Lower leg skin (tissue), 4 donors: ENCODE data around the gene UBE2M. TPM values are rescaled to one million over a fixed set of nuclear protein-coding genes. Genes with fewer than 3 reads are reported as not detected.

Experiments
- DNase-seq, 2 donors: peaks; one replicate each; pipeline ENCODE4 v3.0.0-alpha.2; 2019; ENCODE audit warnings: low spot score in 2 of 2
- H3K4me3 ChIP-seq: fragments of 200-600 bp; sonication (generic); 2 replicates; pipeline ENCODE4 v1.5.1; 2017; ENCODE audit warnings: mild to moderate bottlenecking, low read depth; ENCODE audit not compliant: poor library complexity, severe bottlenecking
- POLR2A ChIP-seq, 2 donors: fragments of 450-650 bp; IDR thresholded peaks; one replicate each; pipeline ENCODE4 v1.6.1; 2016 to 2017; ENCODE audit warnings: antibody characterized with exemption in 2 of 2, mild to moderate bottlenecking in 1 of 2, moderate library complexity in 1 of 2
- WGBS, 2 donors: methylation state at CpG; one replicate each; pipeline ENCODE4 v1.1.5; 2018; 5-methylcytosine and 5-hydroxymethylcytosine counted together
- intact Hi-C: fragments of 100-400 bp; cut with DNase I; formaldehyde crosslinking; loops from one replicate; pipeline ENCODE4 v1.15.0; 2023; ENCODE audit warnings: low total_unique reads
- total RNA-seq, 4 donors: library from RNA; depleted of rRNA; stranded (reverse); fragments of >200 nt; gene quantifications; one replicate each; pipeline ENCODE4 v1.1.0, GENCODE V29; 2016
- TF ChIP-seq, protein P1 (sequence below), 3 donors: fragments of 450-650 bp; IDR thresholded peaks; one replicate each; pipeline ENCODE4 v1.5.1; 2016; ENCODE audit warnings: antibody characterized with exemption in 3 of 3, mild to moderate bottlenecking in 3 of 3, moderate library complexity in 2 of 3

The UBE2M gene
- total RNA-seq, 4 donors from 2014 or later, result 14.8 to 37.0 (median 23.6) TPM

DNA sequence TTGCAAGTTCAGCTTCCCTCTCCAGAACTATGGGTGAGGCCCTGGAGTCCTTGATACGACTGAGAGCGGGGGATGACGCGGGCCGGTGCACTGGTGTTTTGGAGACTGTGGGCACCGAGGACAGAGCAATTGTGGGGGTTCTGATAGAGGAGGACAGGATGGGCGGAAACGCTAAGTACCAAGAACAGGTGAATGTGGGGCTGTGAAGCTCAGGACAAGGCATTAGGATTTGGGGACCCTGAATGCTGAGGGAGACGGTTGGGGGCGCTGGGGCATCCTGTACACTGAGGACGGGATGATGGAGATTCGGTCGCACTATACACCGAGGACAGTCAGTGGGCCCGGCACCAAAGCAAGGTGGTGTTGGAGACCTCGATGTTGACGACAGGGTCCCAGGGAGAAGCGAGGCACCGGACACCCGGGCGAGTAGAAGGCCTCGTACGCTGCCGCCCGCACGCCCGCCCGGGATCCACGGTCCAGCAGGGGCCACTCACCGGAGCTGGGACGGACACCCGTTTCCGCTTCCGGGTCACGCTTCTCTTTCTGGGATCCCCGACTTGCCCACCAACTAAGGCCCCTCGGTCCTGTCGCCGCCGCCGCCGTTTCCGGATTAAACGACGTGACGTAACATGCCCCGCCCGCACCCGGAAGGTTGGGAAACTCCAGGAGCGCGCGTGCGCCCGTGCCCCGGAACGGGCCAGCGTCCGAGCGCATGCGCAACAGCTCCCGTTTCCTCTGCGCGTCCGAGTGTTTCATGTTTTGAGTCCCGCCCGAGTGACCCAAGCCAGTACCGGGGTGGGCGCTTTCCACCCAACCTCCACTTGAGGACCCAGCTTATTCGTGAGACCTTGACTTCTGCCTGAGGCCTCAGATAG is 3.7 kb downstream of the UBE2M start, which contains the start of gene CHMP2A:
TSS of gene CHMP2A (minus strand) at position 612 of the 875 bp plus-strand sequence. CDS start 893 bp downstream, outside the sequence.
- peak; percentile 97 to 100 for DNase-seq
- peak within 1 kb of the TSS; percentile 64 for H3K4me3 ChIP-seq
- 0% methylated on average over 49 to 66 of the region's 69 CpGs for WGBS, 2 donors
- TF ChIP-seq POLR2A (IDR thresholded peaks at IDR 0.05), result peak in 1 of 2 donors; percentile 47
- TF ChIP-seq, protein P1, sequence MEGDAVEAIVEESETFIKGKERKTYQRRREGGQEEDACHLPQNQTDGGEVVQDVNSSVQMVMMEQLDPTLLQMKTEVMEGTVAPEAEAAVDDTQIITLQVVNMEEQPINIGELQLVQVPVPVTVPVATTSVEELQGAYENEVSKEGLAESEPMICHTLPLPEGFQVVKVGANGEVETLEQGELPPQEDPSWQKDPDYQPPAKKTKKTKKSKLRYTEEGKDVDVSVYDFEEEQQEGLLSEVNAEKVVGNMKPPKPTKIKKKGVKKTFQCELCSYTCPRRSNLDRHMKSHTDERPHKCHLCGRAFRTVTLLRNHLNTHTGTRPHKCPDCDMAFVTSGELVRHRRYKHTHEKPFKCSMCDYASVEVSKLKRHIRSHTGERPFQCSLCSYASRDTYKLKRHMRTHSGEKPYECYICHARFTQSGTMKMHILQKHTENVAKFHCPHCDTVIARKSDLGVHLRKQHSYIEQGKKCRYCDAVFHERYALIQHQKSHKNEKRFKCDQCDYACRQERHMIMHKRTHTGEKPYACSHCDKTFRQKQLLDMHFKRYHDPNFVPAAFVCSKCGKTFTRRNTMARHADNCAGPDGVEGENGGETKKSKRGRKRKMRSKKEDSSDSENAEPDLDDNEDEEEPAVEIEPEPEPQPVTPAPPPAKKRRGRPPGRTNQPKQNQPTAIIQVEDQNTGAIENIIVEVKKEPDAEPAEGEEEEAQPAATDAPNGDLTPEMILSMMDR (IDR thresholded peaks at IDR 0.05), result no peak
- intact Hi-C loops, result no loop called here

DNA sequence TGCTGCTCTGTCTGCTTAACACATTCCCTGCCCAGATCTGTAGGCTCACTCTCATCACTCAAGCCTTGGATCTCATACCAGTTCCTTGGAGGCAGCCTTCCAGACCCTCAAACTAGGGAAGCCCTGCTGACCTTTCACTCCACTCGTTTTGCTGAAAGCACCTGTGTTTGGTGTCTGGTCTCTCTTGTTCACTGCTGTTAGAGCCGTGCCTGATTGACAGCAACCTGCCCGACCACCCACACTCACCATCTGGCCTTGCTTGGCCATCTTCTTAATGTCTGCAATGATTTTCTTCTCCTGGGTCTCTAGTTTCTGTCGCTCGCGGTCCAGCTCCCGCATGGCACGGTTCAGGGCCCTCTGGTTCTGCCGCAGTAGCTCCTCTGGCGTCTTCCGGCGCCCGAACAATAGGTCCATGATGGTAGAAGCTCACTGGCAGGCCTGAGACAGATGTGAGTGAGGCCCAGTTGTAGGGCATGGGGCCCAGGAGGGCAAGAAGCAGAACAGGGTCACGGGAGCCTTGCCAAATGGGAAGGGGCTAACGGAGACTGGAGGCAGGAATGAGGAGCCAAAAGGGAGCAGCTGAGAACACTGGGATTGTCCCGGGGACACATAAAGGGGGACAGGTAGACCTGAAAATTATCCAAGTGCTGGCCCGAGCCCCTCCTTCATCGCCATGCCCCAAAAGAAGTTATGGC is 4.5 kb downstream of the UBE2M start:
- TF ChIP-seq, protein P1 (IDR thresholded peaks at IDR 0.05), result no peak
- TF ChIP-seq POLR2A (IDR thresholded peaks at IDR 0.05), result no peak
- peak overlapping the region; percentile 64 for H3K4me3 ChIP-seq
- DNase-seq, result peak in 1 of 2 donors; percentile 86
- intact Hi-C loops, result no loop called here
- WGBS, 2 donors, result 20 to 51% methylated on average over 18 of the region's 18 CpGs

DNA sequence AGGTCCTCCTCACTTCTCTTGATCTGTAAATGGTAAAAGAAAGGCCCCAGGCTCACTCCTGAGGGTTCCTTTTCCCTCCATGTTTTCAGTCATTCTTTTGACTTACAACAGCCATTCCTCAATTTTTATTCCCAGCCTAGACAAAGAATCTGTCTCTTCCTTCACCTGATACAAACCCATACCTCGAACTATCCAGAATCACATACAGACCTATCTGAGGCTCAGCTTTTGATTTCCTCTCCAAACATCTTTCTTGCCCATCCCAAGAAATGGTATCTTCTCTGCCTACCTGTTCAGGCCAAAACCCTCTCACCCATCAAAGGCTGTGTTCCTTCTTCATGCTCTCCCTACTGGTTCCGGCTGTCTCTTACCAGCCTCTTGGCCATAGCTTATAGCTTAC is 5.8 kb downstream of the UBE2M start:
- 86 to 87% methylated on average over 2 of the region's 2 CpGs for WGBS, 2 donors
- intact Hi-C loops, result no loop called here
- no peak for TF ChIP-seq POLR2A (IDR thresholded peaks at IDR 0.05)
- TF ChIP-seq, protein P1 (IDR thresholded peaks at IDR 0.05), result no peak
- DNase-seq, result no peak
- no peak overlapping the region for H3K4me3 ChIP-seq

DNA sequence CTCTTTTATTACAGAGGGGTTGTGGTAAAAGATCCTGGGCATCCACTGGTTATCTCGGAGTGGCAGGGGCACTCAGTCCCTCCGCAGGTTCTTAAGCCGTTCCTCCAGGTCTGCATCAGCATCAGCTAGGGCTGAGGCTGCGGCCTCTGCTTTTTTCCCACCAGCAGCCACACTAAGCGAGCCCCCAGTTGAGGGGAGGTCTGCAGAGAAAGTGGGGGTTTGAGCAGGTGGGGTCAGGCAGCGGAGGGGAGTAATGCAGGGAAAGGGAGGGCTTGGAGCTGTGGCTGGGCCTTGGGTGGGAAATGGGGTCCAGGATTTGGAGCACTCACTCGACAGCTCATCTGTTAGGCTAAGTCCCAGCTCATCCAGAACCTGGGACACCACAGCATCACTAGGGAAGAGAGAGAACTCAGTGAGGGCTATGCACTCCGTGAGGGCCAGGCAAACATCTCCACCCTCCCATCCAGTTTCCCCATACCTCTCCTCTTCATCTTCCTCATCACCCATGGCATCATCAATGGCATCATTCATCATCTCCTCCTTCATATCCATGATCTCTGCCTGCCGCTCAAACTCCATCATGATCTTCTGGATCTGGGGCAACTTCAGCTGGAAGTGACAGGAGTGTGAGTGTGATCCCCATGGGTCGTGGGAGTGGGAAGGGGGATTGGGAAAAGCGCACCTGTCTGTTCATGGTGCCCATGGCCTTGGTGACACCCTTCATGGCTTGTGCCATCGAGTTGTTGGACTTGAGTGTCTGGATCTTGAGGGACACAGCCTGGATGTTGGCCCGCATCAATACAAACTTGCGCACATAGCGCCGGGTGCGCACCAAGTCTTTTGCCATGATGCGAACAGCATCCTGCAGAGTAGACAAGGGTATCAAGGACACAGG is 6.6 kb downstream of the UBE2M start:
- TF ChIP-seq POLR2A (IDR thresholded peaks at IDR 0.05), result no peak
- TF ChIP-seq, protein P1 (IDR thresholded peaks at IDR 0.05), result no peak
- no peak for DNase-seq
- intact Hi-C loops, result no loop called here
- no peak overlapping the region for H3K4me3 ChIP-seq
- 92 to 94% methylated on average over 18 of the region's 18 CpGs for WGBS, 2 donors

DNA sequence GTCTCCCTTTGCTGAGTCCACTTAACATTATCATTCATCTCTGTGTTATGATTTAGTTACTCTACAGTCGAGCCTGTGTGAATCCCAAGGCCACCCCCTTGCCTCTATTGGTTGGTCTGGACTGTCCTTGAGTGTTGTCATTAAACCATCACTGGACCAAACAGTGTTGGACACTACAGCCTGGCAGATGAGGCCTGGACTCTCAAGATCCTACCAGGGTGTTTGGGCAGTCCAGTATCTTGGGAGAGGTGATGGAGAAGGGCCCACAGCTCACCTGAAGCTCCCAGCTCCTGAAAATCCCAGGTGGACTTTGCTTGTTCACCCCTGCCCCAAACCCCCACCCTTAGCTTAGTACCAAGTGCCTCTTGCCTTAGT is 7.3 kb downstream of the UBE2M start:
- no peak for TF ChIP-seq POLR2A (IDR thresholded peaks at IDR 0.05)
- TF ChIP-seq, protein P1 (IDR thresholded peaks at IDR 0.05), result no peak
- DNase-seq, result no peak
- intact Hi-C loops, result no loop called here
- 45 to 58% methylated on average over 1 of the region's 1 CpG for WGBS, 2 donors
- no peak overlapping the region for H3K4me3 ChIP-seq
